Right lobe of liver (tissue), 6 donors: Measurements from ENCODE around the gene SOD3. TPM values are rescaled to one million over a fixed set of nuclear protein-coding genes. Genes with fewer than 3 reads are reported as not detected.

Experiments
- ATAC-seq, 4 donors: fragments of 200-7000 bp; cut with Tn5 transposase; one replicate each; pipeline ENCODE4 v1.9.1; 2020; ENCODE audit warnings: mild to moderate bottlenecking in 4 of 4, moderate library complexity in 4 of 4
- DNase-seq, 3 donors: peaks; one replicate each; pipeline ENCODE4 v3.0.0-alpha.2; 2020
- H3K27ac ChIP-seq, 3 donors: fragments of 200-600 bp; one replicate each; pipeline ENCODE4 v1.8.0; 2022
- H3K27me3 ChIP-seq, 2 donors: fragments of 200-600 bp; one replicate each; pipeline ENCODE4 v1.8.0; 2022
- H3K36me3 ChIP-seq, 4 donors: fragments of 200-600 bp; sonication (generic) in 1 of 4; one replicate each; pipeline versions ENCODE4 v1.5.1 to v1.8.0; 2017 to 2022; ENCODE audit warnings: control low read depth in 1 of 4
- H3K4me1 ChIP-seq, 4 donors: fragments of 200-600 bp; sonication (generic) in 1 of 4; one replicate each; pipeline versions ENCODE4 v1.5.1 to v1.8.0; 2017 to 2022; ENCODE audit warnings: control low read depth in 1 of 4
- H3K4me3 ChIP-seq, 3 donors: fragments of 200-600 bp; one replicate each; pipeline ENCODE4 v1.8.0; 2022
- H3K9me3 ChIP-seq, 4 donors: fragments of 200-600 bp; sonication (generic) in 1 of 4; one replicate each; pipeline versions ENCODE4 v1.5.1 to v1.8.0; 2017 to 2022; ENCODE audit warnings: control low read depth in 1 of 4
- CTCF ChIP-seq, 4 donors: fragments of 200-600 bp in 3 of 4; fragments of 450-650 bp in 1 of 4; IDR thresholded peaks; one replicate each; pipeline versions ENCODE4 v1.5.1 to v1.8.0; 2016 to 2022; ENCODE audit warnings: antibody characterized with exemption in 4 of 4, mild to moderate bottlenecking in 2 of 4
- POLR2A ChIP-seq: fragments of 450-650 bp; IDR thresholded peaks from one replicate; pipeline ENCODE4 v1.6.1; 2017; ENCODE audit warnings: antibody characterized with exemption, mild to moderate bottlenecking
- WGBS: methylation state at CpG from one replicate; pipeline ENCODE4 v1.1.6; 2018; ENCODE audit warnings: low coverage, low lambda C conversion rate; ENCODE audit not compliant: insufficient coverage; ENCODE audit errors: missing lambda C conversion rate; 5-methylcytosine and 5-hydroxymethylcytosine counted together
- intact Hi-C, 2 donors: fragments of 100-400 bp; cut with DNase I; formaldehyde crosslinking; loops; one replicate each; pipeline versions ENCODE4 v1.11.2 to v1.14.1; 2022
- total RNA-seq, 6 experiments: library from RNA; depleted of rRNA in 2 of 6; stranded (reverse); fragments of >200 nt in 2 of 6; fragmentation: NEBNext Ultra II Directional in 3 of 6; extraction: Animal tissue kit (Norgen Biotek cat#: 25700) in 3 of 6; gene quantifications; one replicate each; pipeline versions ENCODE4 v1.1.0 to v1.2.4, GENCODE V29; 2016 to 2023
- donor health status: DM: no; HTN: yes; CAD: no.
- donor health status: DM: no; HTN: no; CAD: no.
- donor health status: DM: no; HTN: no; CAD: no.
- donor health status: DM: no; HTN: yes; CAD: no.
- donor health status: DM: no; HTN: yes; CAD: no.

SOD3 gene
- total RNA-seq, 6 experiments from 2014 or later: 1.5 to 7.9 (median 3.6) TPM

DNA sequence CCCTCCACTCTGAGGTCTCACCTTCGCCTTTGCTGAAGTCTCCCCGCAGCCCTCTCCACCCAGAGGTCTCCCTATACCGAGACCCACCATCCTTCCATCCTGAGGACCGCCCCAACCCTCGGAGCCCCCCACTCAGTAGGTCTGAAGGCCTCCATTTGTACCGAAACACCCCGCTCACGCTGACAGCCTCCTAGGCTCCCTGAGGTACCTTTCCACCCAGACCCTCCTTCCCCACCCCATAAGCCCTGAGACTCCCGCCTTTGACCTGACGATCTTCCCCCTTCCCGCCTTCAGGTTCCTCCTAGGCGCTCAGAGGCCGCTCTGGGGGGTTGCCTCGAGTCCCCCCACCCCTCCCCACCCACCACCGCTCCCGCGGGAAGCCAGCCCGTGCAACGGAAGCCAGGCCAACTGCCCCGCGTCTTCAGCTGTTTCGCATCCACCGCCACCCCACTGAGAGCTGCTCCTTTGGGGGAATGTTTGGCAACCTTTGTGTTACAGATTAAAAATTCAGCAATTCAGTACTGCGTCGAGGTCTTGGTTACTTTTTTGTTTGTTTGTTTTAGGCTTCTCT lies 5.0 kb downstream of the SOD3 start:
- TF ChIP-seq CTCF (IDR thresholded peaks at IDR 0.05): no peak
- no peak for TF ChIP-seq POLR2A
- intact Hi-C loops: no loop called here
- Histone ChIP-seq H3K27me3 (no peaks in the 10 kb centered on the region), H3K9me3 (no peaks in the 10 kb centered on the region), H3K4me1 (peaks cover 0 to 11% (median 0%) of the 10 kb centered on the region in 4 donors), H3K36me3 (no peaks in the 10 kb centered on the region), H3K4me3 (peak overlapping the region in 2 of 3 donors; percentile 11 to 13), H3K27ac (no peak overlapping the region)
- DNase-seq: no peak
- ATAC-seq: peak in 1 of 4 donors; percentile 40
- WGBS: 8% methylated on average over 25 of the region's 25 CpGs

GRCh38 chr4:24801136-24801855 lies 5.9 kb downstream of the SOD3 start:
- H3K4me3 ChIP-seq: peak overlapping the region in 1 of 3 donors; percentile 11

DNA sequence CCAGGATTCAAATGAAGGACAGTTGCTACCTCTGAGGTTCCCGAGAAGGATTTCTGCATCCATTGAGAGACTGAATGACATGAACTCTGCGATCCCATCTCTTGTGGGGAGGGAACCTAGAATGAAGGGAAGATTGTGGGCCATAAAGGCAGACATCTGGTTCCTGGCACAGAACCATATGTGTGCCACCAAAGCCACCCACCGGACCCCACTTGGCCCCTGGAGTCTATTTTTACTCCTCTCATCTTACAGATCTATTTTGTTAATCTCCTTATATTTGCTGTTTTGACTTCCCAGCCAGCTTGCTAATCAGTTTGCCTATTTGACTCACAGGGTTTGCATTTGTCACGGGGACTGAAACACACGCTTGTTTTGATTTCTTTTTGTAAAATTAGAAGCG lies 7.3 kb downstream of the SOD3 start:
- WGBS: 67% methylated on average over 4 of the region's 6 CpGs
- H3K27me3 ChIP-seq: no peaks in the 10 kb centered on the region
- no peaks in the 10 kb centered on the region for H3K36me3 ChIP-seq
- H3K9me3 ChIP-seq: no peaks in the 10 kb centered on the region
- ATAC-seq (no peak), DNase-seq (no peak)
- intact Hi-C loops: no loop called here
- no peak overlapping the region for H3K4me3 ChIP-seq
- peaks cover 0 to 11% (median 0%) of the 10 kb centered on the region in 4 donors for H3K4me1 ChIP-seq
- TF ChIP-seq POLR2A (no peak), CTCF (IDR thresholded peaks at IDR 0.05) (no peak)
- H3K27ac ChIP-seq: no peak overlapping the region

More at GRCh38 chr4:24801136-24801855, 5.9 kb downstream of the SOD3 start:
- Histone ChIP-seq H3K9me3 (no peaks in the 10 kb centered on the region), H3K36me3 (no peaks in the 10 kb centered on the region), H3K27me3 (no peaks in the 10 kb centered on the region), H3K27ac (no peak overlapping the region), H3K4me1 (peaks cover 0 to 11% (median 0%) of the 10 kb centered on the region in 4 donors)
- peak in 1 of 4 donors; percentile 12 for ATAC-seq
- intact Hi-C loops: no loop called here
- WGBS: 47% methylated on average over 8 of the region's 10 CpGs
- TF ChIP-seq CTCF (IDR thresholded peaks at IDR 0.05): no peak
- no peak for TF ChIP-seq POLR2A
- no peak for DNase-seq

DNA sequence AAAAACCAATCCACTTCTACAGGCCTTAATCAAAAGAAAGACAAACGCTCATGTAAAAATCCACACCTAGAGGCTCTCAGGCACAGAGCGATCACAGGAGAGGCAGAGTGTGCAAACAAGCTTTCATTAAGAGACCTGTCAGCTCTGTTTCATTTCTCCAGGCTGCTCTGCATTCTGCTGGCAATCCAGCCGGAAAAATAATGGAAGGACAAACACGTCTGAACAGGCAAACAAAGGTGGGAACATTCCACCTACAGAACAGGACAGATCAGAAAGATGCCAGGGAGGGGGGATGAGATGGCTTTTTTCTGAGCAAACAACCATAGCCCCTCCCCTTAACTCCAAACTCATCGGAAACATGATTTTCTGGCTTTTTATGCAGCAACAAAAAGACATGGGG lies 9.7 kb downstream of the SOD3 start:
- no peak for TF ChIP-seq POLR2A
- no peak for TF ChIP-seq CTCF (IDR thresholded peaks at IDR 0.05)
- H3K27me3 ChIP-seq: no peaks in the 10 kb centered on the region
- no peaks in the 10 kb centered on the region for H3K36me3 ChIP-seq
- no peak overlapping the region for H3K27ac ChIP-seq
- peaks cover 0 to 9% (median 0%) of the 10 kb centered on the region in 4 donors for H3K4me1 ChIP-seq
- 54% methylated on average over 5 of the region's 5 CpGs for WGBS
- no peaks in the 10 kb centered on the region for H3K9me3 ChIP-seq
- intact Hi-C loops: no loop called here
- no peak for ATAC-seq
- no peak for DNase-seq
- no peak overlapping the region for H3K4me3 ChIP-seq
